PC-3 (cell line): ENCODE results near the gene GLS2.

Experiments
- EZH2 ChIP-seq: fragments of 300-600 bp; sonication (generic); IDR thresholded peaks from one replicate; pipeline ENCODE4 v1.6.1; 2017; ENCODE audit warnings: antibody characterized with exemption, mild to moderate bottlenecking, low read length; ENCODE audit not compliant: unreplicated experiment
- EZH2phosphoT487 ChIP-seq: fragments of 300-600 bp; sonication (generic); IDR thresholded peaks from 2 replicates; pipeline ENCODE4 v1.6.1; 2018; ENCODE audit warnings: mild to moderate bottlenecking, antibody characterized with exemption, low read length, borderline replicate concordance
- TF ChIP-seq, protein P1 (sequence below): fragments of 300-600 bp; sonication (generic); conservative IDR thresholded peaks from 2 replicates; pipeline ENCODE4 v1.5.1; 2017; ENCODE audit warnings: antibody characterized with exemption, low read depth, mild to moderate bottlenecking, low read length

DNA sequence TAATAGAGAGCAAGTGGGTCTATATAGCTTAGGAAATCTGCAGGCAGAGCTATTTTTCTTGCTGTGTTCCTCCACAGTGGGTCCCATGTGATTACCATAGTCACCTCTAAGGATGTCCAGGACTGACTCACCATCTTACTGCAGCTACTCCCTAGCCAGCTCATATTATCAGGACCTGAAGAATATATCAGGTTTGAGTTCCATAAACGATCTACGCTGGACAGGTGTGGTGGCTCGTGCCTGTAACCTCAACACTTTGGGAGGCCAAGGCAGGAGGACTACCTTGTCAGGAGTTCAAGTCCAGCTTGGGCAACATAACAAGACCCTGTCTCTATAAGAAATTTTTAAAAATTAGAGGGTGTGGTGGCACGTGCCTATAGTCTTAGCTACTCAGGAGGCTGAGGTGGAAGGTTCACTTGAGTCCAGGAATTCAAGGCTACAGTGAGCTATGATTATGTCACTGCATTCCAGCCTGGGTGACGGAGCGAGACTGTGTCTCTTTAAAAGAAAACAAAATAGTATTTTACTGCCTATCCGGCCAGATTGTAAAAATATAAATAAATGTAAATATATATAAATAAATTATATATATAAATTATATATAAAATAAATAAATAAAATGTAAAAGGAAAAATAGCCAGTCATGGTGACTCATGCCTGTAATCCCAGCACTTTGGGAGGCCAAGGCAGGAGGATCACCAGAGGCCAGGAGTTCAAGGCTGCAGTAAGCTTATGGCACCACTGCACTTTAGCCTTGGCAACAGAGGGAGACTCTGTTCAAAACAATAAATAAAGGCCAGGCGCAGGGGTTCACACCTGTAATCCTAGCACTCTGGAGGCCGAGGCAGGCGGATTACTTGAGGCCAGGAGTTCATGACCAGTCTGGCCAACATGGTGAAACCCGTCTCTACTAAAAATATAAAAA, 26.5 kb downstream of the GLS2 start:
- TF ChIP-seq, protein P1, sequence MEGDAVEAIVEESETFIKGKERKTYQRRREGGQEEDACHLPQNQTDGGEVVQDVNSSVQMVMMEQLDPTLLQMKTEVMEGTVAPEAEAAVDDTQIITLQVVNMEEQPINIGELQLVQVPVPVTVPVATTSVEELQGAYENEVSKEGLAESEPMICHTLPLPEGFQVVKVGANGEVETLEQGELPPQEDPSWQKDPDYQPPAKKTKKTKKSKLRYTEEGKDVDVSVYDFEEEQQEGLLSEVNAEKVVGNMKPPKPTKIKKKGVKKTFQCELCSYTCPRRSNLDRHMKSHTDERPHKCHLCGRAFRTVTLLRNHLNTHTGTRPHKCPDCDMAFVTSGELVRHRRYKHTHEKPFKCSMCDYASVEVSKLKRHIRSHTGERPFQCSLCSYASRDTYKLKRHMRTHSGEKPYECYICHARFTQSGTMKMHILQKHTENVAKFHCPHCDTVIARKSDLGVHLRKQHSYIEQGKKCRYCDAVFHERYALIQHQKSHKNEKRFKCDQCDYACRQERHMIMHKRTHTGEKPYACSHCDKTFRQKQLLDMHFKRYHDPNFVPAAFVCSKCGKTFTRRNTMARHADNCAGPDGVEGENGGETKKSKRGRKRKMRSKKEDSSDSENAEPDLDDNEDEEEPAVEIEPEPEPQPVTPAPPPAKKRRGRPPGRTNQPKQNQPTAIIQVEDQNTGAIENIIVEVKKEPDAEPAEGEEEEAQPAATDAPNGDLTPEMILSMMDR, result no peak
- TF ChIP-seq EZH2, result no peak
- TF ChIP-seq EZH2phosphoT487, result no peak
